ENCODE results near the gene WBP2NL.

Gene WBP2NL

DNA sequence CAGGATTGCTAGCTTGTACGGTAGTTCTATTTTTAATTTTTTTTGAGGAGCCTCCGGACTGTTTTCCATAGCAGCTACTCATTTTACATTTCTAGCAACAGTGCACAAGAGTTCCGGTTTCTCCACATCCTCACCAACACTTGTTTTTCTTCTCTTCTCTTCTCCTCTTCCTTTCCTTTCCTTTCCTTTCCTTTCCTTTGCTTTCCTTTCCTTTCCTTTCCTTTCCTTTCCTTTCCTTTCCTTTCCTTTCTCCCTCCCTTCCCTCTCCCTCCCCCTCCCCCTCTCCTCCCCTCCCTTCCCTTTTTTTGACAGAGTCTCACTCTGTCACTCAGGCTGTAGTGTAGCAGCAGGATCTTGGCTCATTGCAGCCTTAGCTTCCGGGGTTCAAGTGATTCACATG, 9.3 kb downstream of the WBP2NL start:
- Histone ChIP-seq H3K27ac (ENCODE audit: low read length) (no peak overlapping the region), H3K9ac (ENCODE audit: low read length) (no peak overlapping the region), H3K9me3 (ENCODE audit: insufficient read depth, low read length) (peaks cover 15% of the 10 kb centered on the region), H3K4me2 (ENCODE audit: low read length) (no peak overlapping the region), H3K79me2 (ENCODE audit: low read length) (no peaks in the 10 kb centered on the region), H3K27me3 (ENCODE audit: low read depth, low read length) (no peaks in the 10 kb centered on the region), H3K4me1 (ENCODE audit: low read length) (no peaks in the 10 kb centered on the region), H3K4me3 (ENCODE audit: low read length) (no peak overlapping the region), H3K36me3 (replicated peaks; ENCODE audit: low read depth, low read length) (no peaks in the 10 kb centered on the region), H4K20me1 (ENCODE audit: insufficient read depth, low read length) (no peaks in the 10 kb centered on the region), H2AFZ (ENCODE audit: low read depth, low read length) (no peak overlapping the region)
- TF ChIP-seq, protein P1, sequence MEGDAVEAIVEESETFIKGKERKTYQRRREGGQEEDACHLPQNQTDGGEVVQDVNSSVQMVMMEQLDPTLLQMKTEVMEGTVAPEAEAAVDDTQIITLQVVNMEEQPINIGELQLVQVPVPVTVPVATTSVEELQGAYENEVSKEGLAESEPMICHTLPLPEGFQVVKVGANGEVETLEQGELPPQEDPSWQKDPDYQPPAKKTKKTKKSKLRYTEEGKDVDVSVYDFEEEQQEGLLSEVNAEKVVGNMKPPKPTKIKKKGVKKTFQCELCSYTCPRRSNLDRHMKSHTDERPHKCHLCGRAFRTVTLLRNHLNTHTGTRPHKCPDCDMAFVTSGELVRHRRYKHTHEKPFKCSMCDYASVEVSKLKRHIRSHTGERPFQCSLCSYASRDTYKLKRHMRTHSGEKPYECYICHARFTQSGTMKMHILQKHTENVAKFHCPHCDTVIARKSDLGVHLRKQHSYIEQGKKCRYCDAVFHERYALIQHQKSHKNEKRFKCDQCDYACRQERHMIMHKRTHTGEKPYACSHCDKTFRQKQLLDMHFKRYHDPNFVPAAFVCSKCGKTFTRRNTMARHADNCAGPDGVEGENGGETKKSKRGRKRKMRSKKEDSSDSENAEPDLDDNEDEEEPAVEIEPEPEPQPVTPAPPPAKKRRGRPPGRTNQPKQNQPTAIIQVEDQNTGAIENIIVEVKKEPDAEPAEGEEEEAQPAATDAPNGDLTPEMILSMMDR (IDR thresholded peaks at IDR 0.05; ENCODE audit: low read depth, low read length), result no peak
- TF ChIP-seq EZH2phosphoT487 (IDR thresholded peaks at IDR 0.05; ENCODE audit: low read depth), result no peak

DNA sequence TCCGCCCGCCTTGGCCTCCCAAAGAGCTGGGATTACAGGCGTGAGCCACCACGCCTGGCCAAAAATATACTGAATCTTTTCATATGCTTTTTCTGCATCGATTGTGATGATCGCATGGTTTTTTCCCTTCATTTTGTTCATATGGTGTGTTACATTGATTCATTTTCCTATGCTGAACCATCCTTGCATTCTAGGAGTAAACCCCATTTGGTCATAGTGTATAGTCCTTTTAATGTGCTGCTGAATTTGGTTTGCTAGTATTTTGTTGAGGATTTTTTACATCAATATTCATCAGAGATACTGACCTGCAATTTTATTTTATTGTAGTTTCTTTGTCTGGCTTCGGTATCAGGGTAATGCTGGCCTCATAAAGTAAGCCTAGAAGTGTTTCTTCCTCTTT, 12.2 kb downstream of the WBP2NL start:
- no peaks in the 10 kb centered on the region for H3K36me3 ChIP-seq (replicated peaks; ENCODE audit: low read depth, low read length)
- H3K4me2 ChIP-seq (ENCODE audit: low read length), result no peak overlapping the region
- H3K27ac ChIP-seq (ENCODE audit: low read length), result no peak overlapping the region
- no peak overlapping the region for H3K9ac ChIP-seq (ENCODE audit: low read length)
- peaks cover 15% of the 10 kb centered on the region for H3K9me3 ChIP-seq (ENCODE audit: insufficient read depth, low read length)
- H2AFZ ChIP-seq (ENCODE audit: low read depth, low read length), result no peak overlapping the region
- H3K27me3 ChIP-seq (ENCODE audit: low read depth, low read length), result no peaks in the 10 kb centered on the region
- no peaks in the 10 kb centered on the region for H3K4me1 ChIP-seq (ENCODE audit: low read length)
- TF ChIP-seq, protein P1 (IDR thresholded peaks at IDR 0.05; ENCODE audit: low read depth, low read length), result no peak
- TF ChIP-seq EZH2phosphoT487 (IDR thresholded peaks at IDR 0.05; ENCODE audit: low read depth), result no peak
- no peak overlapping the region for H3K4me3 ChIP-seq (ENCODE audit: low read length)
- H4K20me1 ChIP-seq (ENCODE audit: insufficient read depth, low read length), result no peaks in the 10 kb centered on the region
- H3K79me2 ChIP-seq (ENCODE audit: low read length), result no peaks in the 10 kb centered on the region

DNA sequence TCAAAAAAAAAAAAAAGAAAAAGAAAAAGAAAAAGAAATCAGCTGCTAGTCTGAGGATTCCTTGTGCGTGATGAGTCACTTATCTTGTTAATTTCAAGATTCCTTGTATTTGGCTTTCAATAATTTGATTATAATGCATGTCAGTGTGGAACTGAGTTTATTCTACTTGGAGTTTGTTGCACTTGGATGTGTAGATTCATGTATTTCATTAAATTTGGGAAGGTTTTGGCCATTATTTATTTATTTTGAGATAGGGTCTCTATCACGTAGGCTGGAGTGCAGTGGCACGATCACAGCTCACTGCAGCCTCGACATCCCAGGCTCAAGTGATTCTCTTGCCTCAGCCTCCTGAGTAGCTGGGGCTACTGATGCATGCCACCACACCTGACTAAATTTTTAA, 14.8 kb downstream of the WBP2NL start:
- Histone ChIP-seq H3K27ac (ENCODE audit: low read length) (no peak overlapping the region), H4K20me1 (ENCODE audit: insufficient read depth, low read length) (no peaks in the 10 kb centered on the region), H3K27me3 (ENCODE audit: low read depth, low read length) (no peaks in the 10 kb centered on the region), H3K9me3 (ENCODE audit: insufficient read depth, low read length) (peaks cover 15% of the 10 kb centered on the region), H3K4me2 (ENCODE audit: low read length) (no peak overlapping the region), H3K9ac (ENCODE audit: low read length) (no peak overlapping the region), H3K36me3 (replicated peaks; ENCODE audit: low read depth, low read length) (no peaks in the 10 kb centered on the region), H3K4me3 (ENCODE audit: low read length) (no peak overlapping the region), H2AFZ (ENCODE audit: low read depth, low read length) (no peak overlapping the region), H3K4me1 (ENCODE audit: low read length) (no peaks in the 10 kb centered on the region), H3K79me2 (ENCODE audit: low read length) (no peaks in the 10 kb centered on the region)
- TF ChIP-seq EZH2phosphoT487 (IDR thresholded peaks at IDR 0.05; ENCODE audit: low read depth), result no peak
- TF ChIP-seq, protein P1 (IDR thresholded peaks at IDR 0.05; ENCODE audit: low read depth, low read length), result no peak

DNA sequence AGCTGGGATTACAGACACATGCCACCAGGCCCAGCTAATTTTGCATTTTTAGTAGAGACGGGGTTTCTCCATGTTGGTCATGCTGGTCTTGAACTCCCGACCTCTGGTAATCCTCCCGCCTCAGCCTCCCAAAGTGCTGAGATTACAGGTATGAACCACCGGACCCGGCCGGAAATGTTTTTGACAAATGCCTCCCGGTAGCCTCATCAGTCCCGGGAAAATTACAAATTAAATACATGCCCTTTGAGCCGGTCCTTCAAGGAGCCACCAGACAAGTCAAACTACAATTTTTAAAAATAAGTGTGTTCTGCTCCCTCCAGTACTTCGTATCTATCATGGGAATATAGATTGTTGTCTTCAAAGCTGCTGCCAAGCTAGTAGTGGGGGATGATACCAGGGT, 17.5 kb downstream of the WBP2NL start:
- no peak overlapping the region for H3K4me3 ChIP-seq (ENCODE audit: low read length)
- H3K27ac ChIP-seq (ENCODE audit: low read length), result no peak overlapping the region
- no peaks in the 10 kb centered on the region for H3K4me1 ChIP-seq (ENCODE audit: low read length)
- H3K4me2 ChIP-seq (ENCODE audit: low read length), result no peak overlapping the region
- peaks cover under 1% of the 10 kb centered on the region; the same call in 1 of the 2 replicates for H3K9me3 ChIP-seq (ENCODE audit: insufficient read depth, low read length)
- no peaks in the 10 kb centered on the region for H3K27me3 ChIP-seq (ENCODE audit: low read depth, low read length)
- no peak overlapping the region for H3K9ac ChIP-seq (ENCODE audit: low read length)
- H2AFZ ChIP-seq (ENCODE audit: low read depth, low read length), result no peak overlapping the region
- no peak for TF ChIP-seq EZH2phosphoT487 (IDR thresholded peaks at IDR 0.05; ENCODE audit: low read depth)
- no peaks in the 10 kb centered on the region for H3K79me2 ChIP-seq (ENCODE audit: low read length)
- no peaks in the 10 kb centered on the region for H4K20me1 ChIP-seq (ENCODE audit: insufficient read depth, low read length)
- no peaks in the 10 kb centered on the region for H3K36me3 ChIP-seq (replicated peaks; ENCODE audit: low read depth, low read length)

DNA sequence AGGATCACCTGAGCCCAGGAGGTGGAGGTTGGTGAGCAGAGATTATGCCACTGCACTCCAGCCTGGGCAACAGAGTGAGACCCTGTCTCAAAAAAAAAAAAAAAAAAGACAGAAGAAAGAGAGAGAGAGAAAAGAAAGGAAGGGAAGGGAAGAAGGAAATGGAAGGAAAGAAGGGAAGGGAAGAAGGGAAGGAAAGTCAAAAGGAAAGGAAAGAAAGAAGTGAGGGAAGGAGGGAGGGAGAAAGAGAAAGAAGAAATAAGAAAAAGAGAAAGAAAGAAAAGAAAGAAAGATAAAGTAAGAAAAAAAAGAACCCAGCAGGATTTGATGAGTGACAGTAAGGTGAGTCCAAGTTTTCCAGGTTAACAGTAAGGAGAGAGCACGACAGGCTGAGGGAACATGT, 19.6 kb downstream of the WBP2NL start:
- no peak for TF ChIP-seq EZH2phosphoT487 (IDR thresholded peaks at IDR 0.05; ENCODE audit: low read depth)
- TF ChIP-seq, protein P1 (IDR thresholded peaks at IDR 0.05; ENCODE audit: low read depth, low read length), result no peak
- Histone ChIP-seq H4K20me1 (ENCODE audit: insufficient read depth, low read length) (no peaks in the 10 kb centered on the region), H3K36me3 (replicated peaks; ENCODE audit: low read depth, low read length) (no peaks in the 10 kb centered on the region), H3K27me3 (ENCODE audit: low read depth, low read length) (no peaks in the 10 kb centered on the region), H3K9ac (ENCODE audit: low read length) (no peak overlapping the region), H3K27ac (ENCODE audit: low read length) (no peak overlapping the region), H3K4me3 (ENCODE audit: low read length) (no peak overlapping the region), H3K4me1 (ENCODE audit: low read length) (peaks cover 15% of the 10 kb centered on the region), H3K4me2 (ENCODE audit: low read length) (no peak overlapping the region), H3K79me2 (ENCODE audit: low read length) (no peaks in the 10 kb centered on the region), H3K9me3 (ENCODE audit: insufficient read depth, low read length) (no peaks in the 10 kb centered on the region), H2AFZ (ENCODE audit: low read depth, low read length) (no peak overlapping the region)

Measured in OCI-LY3 (cell line).